Activated CD8-positive, alpha-beta memory T cell treated with anti-CD3 and anti-CD28 coated beads, Interleukin-2, amount 50 U/mL, for 4 hours (primary cell): ENCODE measurements around the gene TJP2.
"Not testable (repeated sequence)": the region's sequence is repeated elsewhere in the genome, so short reads cannot be mapped to it uniquely, and the experiment has no call there.

Experiments
- DNase-seq: peaks from one replicate; pipeline ENCODE4 v3.0.0-alpha.2; 2020

Gene TJP2

DNA sequence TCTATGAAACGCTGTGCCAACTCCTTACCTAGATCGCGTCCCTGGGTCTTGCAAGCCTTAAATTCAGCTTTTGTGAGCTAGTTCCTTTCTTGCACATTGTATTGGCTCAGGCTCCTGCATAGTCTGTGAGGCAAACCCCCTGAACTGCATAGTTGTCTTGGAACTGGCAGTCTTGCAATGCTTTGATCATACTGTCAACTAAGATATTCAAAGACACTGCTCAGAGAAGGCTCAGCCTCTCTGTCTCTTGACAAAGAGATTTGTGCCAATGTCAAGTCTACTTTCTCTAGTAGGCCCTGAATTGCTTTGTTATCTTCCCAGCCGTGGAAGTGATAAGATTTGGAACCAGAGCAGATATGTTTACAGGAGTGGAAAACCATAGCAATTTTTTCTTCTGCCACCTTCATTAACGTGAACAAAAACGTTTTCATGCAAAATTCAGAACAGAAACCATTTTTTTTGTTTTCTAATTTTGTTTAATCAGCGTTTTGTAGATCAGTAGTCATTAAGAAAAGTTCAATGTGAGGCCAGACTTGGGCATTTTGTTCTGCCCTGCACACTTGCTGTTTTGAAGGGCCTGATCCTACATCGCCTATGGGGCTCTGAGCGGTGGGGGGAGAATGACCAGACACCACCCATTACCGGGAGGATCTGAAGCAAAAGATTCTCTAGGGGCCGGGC is 123.4 kb downstream of the TJP2 start:
- no peak for DNase-seq

DNA sequence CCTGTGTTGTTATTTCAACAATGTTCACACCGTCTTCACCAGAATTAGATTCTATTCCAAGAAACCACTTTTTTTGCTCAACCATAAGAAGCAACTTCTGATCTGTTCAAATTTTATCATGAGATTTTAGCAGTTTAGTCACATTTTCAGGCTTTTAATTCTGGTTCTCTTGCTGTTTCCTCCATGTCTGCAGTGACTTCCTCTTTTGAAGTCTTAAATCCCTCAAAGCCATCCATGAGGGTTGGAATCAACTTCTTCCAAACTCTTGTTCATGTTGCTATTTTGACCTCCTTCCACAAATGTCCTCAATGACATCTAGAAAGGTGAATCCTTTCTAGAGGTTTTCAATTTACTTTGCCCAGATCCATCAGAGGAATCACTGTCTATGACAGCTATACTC is 125.2 kb downstream of the TJP2 start:
- no peak for DNase-seq

DNA sequence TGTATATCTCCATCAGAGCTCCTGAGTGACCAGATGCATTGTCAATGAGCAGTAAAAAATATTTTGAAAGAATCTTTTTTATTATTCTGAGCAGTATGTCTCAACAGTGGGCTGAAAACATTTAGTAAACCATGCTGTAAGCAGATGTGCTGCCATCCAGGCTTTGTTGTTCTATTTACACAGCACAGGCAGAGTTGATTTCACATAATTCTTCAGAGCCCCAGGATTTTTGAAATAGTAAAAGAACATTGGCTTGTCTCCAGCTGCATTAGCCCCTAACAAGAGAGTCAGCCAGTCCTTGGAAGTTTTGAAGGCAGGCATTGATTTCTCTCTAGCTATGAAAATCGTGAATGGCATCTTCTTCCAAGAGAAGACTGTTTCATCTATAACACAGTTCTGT is 125.7 kb downstream of the TJP2 start:
- DNase-seq = no peak

DNA sequence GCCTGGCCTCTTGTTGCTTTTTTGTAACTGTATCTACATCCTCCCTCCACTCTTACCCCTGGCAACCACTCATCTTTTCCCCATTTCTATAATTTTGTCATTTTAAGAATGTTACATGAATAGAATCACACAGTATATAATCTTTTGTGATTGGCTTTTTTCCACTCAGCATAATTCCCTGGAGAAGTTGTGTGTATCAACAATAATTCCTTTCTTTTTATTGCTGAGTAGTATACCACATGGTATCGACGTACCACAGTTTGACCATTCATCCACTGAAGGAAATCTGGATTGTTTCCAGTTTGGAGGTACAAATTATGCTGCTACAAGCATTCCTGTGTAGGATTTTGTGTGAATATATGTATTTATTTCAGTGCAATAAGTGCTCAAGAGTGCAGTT is 129.3 kb downstream of the TJP2 start:
- DNase-seq = no peak

DNA sequence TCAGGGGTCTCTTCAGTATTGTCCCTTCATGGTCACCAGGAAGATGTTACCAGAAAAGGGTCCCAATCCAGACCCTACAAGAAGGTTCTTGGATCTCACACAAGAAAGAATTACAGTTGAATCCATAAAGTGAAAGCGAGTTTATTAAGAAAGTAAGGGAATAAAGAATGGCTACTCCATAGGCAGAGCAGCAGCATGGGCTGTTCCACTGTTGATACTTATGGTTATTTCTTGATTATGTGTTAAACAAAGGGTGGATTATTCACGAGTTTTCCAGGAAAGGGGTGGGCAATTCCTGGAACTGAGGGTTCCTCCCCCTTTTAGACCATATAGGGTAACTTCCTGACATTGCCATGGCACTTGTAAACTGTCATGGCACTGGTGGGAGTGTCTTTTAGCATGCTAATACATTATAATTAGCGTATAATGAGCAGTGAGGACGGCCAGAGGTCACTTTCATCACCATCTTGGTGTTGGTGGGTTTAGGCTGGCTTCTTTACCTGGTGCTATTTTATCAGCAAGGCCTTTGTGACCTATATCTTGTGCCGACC is 132.9 kb downstream of the TJP2 start:
- DNase-seq = not testable (repeated sequence)

DNA sequence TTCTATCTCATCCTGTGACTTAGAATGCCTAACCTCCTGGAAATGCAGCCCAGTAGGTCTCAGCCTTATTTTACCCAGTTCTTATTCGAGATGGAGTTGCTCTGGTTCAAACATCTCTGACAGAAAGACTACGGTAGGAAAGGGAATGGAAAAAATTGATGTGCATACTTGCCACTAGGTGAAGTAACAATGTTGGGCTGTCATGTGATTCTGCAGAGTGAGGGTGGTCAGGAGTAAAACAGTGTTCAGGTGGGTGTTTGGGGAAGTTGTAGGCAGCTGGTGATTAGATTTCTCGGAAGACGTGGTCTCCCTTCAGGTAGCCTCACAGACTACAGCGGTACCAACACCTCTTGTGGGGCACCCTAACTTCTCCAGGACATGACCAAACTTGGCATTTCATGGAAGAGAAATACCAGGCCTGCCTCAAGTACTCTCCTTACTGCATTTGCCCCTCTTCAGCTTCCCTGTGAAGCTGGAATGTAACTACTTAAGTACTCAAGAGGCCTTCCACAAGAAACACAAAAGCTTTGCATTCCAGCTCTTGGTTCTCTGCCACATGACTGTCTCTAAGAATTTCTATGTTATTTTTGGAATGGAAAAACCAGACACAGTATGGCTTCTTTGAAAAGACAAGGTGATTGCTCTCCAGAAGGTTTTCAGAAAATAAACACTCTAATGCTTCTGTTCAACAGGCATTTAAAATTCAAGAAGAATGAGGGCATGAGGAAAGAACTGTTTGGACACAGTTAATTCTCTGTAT is 133.5 kb downstream of the TJP2 start:
- no peak for DNase-seq

DNA sequence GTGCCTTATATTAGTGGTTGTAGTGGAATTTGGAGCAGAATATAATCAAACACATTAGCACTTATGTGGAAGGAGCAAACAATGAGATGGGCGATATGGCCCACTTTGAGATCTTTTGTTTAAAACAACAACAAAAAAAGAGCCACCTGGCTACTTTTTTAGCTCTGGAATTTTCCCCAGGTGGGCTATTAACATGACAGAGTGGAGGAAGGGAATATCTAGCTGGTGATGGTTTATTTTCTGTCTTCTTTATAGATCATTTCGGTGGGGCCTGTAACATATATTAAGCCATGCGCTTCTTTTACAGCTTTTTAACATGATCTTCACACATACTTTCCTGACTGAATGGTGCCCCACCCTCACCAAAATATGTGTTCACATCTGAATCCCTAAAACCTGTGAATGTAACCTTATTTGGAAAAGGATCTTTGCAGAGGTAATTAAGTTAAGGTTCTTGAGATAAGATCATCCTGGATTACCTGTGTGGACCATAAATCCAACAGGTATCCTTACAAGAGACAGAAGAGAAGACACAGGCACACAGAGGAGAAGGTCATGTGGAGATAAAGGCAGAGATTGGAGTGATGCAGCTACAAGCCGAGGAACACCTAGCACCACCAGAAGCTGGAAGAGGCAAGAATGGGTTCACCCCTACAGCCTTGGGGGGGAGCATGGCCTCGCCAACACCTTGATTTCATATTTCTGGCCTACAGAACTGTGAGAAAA is 134.3 kb downstream of the TJP2 start:
- DNase-seq = no peak

DNA sequence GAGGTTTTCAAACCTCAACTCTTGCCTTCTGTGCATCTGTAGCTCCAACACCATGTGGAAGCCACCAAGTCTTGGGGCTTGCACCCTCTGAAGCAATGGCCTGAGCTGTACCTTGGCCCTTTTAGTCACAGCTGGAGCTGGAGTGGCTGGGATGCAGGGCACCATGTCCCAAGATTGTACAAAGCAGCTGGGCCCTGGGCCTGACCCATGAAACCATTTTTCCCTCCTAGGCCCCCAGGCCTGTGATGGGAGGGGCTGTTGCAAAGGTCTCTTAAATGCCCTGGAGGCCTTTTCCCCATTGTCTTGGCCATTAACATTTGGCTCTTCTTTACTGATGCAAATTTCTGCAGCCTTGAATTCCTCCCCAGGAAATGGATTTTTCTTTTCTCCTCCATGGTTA is 139.1 kb downstream of the TJP2 start:
- no peak for DNase-seq

DNA sequence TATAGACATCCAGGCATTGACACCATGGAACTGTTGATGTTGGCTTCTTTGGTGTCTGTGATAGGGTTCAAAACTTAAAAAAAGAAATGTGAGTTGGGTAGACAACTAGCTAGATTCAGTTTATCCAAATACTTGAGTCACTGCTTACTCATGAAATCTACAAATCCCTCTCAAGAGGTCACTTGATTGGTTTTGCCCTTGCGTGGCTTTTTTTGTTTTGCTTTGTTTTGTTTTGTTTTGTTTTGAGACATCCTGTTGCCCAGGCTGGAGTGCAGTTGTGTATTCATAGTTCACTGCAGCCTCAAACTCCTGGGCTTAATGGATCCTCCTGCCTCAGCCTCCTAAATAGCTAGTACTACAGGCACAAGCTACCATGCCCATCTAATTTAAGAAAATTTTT is 140.5 kb downstream of the TJP2 start:
- no peak for DNase-seq

DNA sequence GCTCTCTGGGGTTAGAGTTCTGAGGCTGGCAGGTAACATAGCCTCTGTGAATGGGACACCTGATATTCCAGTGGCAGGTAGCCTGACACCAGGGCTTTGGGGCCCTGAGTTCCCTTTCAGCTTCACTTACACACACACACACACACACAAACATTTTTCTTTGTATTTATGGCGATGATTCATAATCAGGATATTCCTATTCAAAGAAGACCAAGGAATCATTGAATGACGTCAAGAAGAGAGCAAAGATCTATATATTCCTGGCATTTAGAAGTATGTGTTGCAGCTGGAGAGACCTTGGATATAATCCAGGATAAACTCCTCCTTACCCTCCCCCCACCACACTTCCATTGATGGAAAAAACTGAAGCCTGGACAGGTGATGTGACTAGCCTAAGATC is 143.0 kb downstream of the TJP2 start:
- DNase-seq = no peak

DNA sequence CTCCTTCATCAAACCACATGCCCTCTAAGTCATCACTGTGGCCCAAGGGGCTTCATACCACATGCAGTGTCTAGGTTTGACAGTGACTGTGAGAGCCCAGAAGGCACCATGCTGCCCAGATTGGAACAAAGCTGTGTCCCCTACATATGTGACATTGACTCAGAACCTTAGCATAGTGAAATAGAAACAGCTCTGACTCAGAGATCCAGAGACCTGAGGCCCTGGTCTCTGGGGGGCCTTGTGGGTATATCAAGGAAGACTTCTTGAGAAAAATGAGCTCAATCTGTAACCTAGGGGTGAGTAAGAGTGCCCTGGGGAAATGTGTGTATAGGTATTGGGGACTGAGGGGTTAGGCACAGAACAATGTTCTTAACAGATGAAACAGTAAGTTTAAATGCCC is 143.8 kb downstream of the TJP2 start:
- no peak for DNase-seq

DNA sequence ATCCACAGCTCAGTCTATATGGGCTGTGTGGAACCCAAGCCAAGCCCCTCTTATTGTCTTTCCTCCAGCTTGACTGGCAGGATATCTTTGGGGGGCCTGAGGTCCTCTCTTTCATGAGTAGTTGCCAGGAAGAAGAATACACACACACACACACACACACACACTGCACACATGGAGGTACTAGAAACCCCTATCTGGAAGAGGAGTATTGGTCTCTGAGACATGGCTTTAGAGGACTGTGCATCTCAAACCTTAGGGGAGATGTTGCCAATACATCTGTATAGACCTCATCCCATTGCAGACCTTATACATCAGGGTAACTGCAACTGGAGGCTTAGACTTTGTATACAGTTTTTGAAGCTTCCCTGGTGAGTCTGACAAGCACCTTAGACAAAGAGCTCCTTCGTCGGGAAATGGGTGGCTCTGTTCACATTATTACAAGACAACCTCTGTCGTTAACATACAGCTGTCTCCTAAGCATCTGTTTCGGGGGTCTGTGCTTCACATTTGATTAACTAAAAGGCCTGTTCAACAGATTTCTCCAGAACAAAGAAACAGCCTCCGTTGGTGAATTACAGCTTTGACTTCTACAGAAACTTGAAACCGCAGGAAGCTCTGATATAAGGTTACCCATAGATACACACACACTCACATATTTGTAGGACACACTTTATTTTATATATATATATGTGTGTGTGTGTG is 145.4 kb downstream of the TJP2 start:
- DNase-seq = no peak

DNA sequence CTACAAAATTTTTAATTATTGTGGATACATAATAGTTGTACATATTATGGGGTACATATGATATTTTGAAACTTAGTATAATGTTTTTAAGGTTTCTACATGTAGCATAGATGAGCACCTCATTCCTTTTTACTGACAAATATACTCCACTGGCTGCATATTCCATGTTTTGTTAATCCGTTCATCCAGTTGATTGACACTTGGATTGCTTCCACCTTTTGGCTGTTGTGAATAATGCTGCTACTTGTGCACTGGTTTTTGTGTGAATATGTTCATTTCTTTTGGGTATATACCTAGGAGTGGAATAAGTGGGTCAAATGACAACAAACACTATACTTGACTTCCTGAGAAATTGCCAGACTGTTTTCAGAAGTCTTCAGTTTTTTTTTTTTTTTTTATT is 148.2 kb downstream of the TJP2 start:
- no peak for DNase-seq

DNA sequence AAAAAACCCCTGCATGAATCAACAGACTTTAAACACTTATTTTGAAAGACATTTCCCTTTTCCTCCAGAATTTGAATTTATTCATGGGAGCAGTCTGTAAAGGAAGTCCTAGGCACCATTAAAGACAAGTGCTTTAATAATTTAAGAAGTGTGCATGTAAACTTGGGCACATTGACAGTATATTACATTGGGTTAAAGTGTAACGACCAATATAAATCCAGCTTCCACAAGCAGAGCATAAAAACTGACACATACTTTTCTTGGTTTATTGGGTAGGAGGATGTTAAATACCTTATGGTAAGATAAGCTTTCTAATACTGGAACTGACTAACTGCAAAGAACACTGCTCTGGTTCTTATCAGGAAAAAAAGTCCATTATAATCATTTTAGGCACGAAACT is 149.8 kb downstream of the TJP2 start:
- DNase-seq = no peak
